HG03135 (cell line): ENCODE results near the gene DPF3.

Experiments used
- ATAC-seq: cut with Tn5 transposase; IDR thresholded peaks from one replicate; pipeline ENCODE4 v1.9.1; 2021; ENCODE audit warnings: mild to moderate bottlenecking, moderate library complexity; ENCODE audit not compliant: unreplicated experiment

The DPF3 gene

DNA sequence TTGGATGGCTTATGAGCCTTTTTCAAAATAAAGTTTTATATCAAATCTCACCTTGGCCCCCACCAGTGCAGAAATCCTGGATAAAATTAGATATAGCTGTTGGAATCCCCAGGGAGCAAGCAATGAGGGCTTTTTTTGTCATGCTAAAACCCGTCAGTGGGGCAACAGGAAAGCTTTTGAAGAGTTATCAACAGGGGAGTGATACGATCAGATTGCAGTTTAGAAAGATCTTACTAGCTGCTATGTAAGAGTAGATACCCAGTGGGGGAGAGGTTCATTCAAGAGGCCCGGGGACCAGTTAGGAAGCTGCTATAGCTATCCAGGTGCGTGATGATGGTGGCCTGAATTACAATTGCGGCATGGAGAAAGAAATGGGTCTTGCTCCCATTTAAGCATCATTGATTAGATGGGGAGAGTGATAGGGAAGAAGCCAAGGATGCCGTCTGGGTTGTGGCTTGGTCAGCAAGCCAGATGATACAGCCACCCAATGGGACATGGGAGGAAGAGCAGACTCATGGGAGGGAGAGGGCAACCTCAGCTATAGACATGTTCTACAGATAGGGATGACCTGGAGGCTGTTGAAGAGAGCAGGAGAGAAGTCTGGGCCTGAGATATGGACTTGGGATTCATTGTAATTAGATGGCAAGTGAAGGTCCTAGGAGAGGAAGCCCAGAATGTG lies 272.4 kb downstream of the DPF3 start:
- ATAC-seq, result no peak

GRCh38 chr14:72619881-72620280 lies 274.0 kb downstream of the DPF3 start:
- ATAC-seq, result no peak

GRCh38 chr14:72619111-72619571 lies 274.8 kb downstream of the DPF3 start:
- ATAC-seq, result no peak

DNA sequence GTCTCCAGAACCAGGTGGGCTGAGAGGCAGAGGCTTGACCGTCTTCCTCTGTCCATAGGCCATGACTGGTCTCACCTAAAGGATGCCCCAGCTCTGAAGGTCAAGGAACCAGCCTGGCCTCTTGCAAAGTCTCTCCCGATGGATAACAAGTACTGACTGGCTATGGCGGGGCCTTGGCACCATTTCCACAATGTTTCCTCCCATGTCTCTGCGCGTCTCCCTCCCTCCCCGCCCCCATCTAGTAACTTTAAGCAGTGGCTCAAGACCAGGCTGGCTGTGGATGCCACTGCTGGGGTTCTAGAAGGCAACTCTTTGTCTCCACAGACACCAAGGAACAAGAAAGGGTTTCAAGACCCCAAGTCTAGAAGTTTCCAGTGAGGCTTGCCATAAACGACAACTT lies 275.5 kb downstream of the DPF3 start:
- no peak for ATAC-seq

DNA sequence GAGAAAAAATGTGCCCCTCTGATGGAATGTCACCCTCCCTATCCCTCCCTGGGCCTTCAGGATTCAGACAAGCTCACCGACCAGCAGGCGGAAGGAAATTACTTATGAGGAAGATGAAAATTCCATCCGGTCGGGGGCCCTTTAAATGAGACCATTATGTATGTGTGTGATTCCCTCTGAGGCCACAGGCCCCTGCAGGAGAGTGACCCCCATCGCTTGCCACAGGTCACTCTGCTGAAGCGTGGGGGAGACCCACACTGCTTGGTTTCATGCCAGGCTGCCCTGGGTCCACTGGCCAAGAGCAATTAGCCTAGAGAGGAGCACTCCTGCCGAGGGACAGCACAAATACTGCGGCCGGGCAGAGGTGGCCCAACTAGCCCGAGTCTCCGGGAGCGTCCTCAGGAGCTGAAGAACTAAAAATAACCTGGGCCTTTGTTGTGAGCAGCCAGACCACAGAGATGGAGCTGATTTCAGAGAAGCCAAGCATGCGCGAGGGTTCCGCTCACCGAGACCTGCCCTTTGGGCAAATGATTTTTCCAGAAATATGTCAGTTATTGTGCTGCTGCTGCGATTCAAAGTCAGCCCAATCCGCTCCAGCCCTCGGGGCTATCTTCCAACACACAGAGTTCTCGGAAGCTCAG lies 276.4 kb downstream of the DPF3 start:
- ATAC-seq, result no peak

GRCh38 chr14:72616811-72617210 lies 277.1 kb downstream of the DPF3 start:
- no peak for ATAC-seq

GRCh38 chr14:72616294-72616693 lies 277.6 kb downstream of the DPF3 start:
- ATAC-seq, result no peak

GRCh38 chr14:72615451-72616121 lies 278.3 kb downstream of the DPF3 start:
- ATAC-seq, result no peak

DNA sequence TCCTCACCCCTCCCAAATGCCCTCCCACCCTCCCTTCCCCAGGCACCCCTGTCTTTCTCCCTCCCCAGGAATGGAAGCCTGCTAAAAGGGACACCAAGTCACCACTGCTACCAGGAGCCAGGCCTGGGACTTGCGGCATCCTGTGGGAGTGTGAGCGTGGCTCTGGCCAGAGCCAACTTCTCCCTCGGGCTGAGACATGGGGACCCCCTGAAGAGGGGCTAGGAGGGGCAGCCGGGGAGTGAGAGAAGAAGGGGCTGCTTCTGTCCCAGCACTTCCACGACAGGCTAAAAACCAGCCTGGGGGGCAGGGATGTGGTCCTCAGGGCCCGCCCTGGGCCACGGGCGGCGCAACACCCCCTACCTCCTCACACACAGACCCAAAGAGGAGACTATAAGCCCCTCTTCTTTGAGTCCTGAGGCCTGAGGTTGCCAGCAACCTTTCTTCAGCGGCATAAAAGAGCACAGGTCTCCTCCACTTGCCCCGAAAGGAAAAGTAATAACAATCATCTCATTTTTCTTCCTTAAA lies 278.9 kb downstream of the DPF3 start:
- ATAC-seq, result no peak

GRCh38 chr14:72614365-72614764 lies 279.5 kb downstream of the DPF3 start:
- ATAC-seq, result no peak

GRCh38 chr14:72613975-72614319 lies 280.0 kb downstream of the DPF3 start:
- ATAC-seq, result no peak

DNA sequence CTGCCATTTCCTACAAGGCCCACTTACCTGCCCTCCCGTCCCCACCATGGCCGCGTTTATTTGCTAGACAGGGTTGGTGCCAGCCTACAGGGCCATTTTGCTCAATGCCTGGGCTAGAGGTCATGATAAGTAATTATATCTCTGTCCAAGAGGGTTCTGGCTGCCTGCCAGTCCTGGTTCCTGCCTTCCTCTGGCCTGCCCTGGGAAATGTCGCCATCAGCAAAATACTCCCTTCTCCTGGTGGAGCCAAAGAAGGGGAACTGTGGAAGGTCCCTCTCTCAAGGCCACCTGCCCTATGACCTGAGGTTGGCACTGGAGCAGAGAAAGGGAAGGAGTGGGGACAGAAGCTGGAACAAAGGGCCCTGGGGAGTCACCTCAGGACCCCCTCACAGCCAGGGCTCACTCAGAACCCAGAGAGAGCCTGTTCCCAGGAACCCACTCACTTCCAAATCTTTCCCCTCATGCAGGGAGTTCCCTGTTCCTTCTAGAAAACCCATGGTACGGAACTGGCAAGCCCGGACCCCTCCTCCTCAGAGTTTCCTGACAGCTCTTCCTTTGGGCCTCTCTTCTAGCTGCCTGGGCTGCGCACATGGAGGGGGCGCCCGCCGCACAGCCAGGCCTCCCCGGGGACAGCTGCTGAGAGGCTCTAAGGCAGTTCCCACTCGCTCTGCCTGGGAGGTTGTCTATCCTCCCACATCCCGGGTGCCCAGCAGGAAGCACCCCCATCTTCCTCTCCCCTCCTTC lies 280.5 kb downstream of the DPF3 start:
- ATAC-seq, result no peak

DNA sequence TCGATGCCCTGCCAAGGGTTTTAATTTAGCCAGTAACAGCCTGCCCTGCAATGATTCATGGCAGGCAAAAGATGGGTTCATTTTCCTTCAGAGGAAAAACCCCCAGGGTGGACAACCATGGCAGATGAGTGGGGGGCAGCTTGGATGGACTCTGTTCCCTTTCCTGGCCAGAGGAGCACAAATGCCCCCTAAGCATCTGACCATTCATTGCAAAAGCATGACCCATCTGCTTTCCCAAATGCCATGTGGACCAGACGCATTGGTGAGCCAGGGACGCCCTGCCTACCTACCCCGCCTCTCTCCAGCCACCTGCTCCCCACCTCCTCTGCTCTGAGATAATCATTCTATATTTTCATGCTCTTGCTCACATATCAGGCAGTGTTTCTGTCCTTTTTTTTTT lies 281.9 kb downstream of the DPF3 start:
- ATAC-seq, result no peak

- ATAC-seq, result no peak
Observed at GRCh38 chr14:72611506-72611905, 282.4 kb downstream of the DPF3 start.

GRCh38 chr14:72610831-72611200 lies 283.1 kb downstream of the DPF3 start:
- no peak for ATAC-seq

- no peak for ATAC-seq
Observed at GRCh38 chr14:72610096-72610830, 283.6 kb downstream of the DPF3 start.

GRCh38 chr14:72609205-72609916 lies 284.5 kb downstream of the DPF3 start:
- ATAC-seq, result no peak

- ATAC-seq, result no peak
Observed at GRCh38 chr14:72608391-72609204, 285.3 kb downstream of the DPF3 start.
